HCT116 (cell line): ENCODE data around the gene PTP4A2. TPM values are rescaled to one million over a fixed set of nuclear protein-coding genes. Genes with fewer than 3 reads are reported as not detected.

Experiments
- ATAC-seq: fragments of 200-7000 bp; cut with Tn5 transposase; 2 replicates; pipeline ENCODE4 v1.9.1; 2020; ENCODE audit warnings: mild to moderate bottlenecking, moderate library complexity
- BruUV-seq: library from RNA; stranded (reverse); fragments of 400-500 nt; replicated peaks from 2 replicates; lab custom pipeline; 2021; lab: Mats Ljungman, UMichigan
- CTCF ChIA-PET: fragments of 300-600 bp; sonication (Branson Sonifier 250); formaldehyde crosslinking; loops from one replicate; lab custom pipeline; 2021; ENCODE audit warnings: antibody characterized with exemption; lab: Charles Lee
- POLR2A ChIA-PET: fragments of 300-600, 350-600 bp; sonication (Branson Sonifier 250); formaldehyde crosslinking; loops from one replicate; lab custom pipeline; 2021; ENCODE audit warnings: antibody characterized with exemption; lab: Charles Lee
- RAD21 ChIA-PET, 2 experiments: fragments of 300-600 bp; sonication (Branson Sonifier 250); formaldehyde crosslinking; loops; one replicate each; lab custom pipeline; 2023; ENCODE audit warnings: low total read pairs in 2 of 2; ENCODE audit not compliant: uncharacterized antibody in 2 of 2, unreplicated experiment in 2 of 2, low non-redundant PET in 1 of 2; lab: Charles Lee
- DNase-seq: peaks from one replicate; pipeline ENCODE4 v3.0.0-alpha.2; 2010; ENCODE audit warnings: low read depth, low spot score
- H2AFZ ChIP-seq: fragments of 200-600 bp; shearing (Covaris generic), sonication (generic); 2 replicates; pipeline ENCODE4 v1.6.1; 2017; ENCODE audit warnings: low read depth, mixed run types, mixed read lengths, antibody characterized with exemption, low read length; ENCODE audit not compliant: poor library complexity, severe bottlenecking
- H3K27ac ChIP-seq: 2 replicates; pipeline ENCODE4 v1.5.1; 2012; ENCODE audit warnings: low read depth, low read length
- H3K27me3 ChIP-seq: fragments of 200-600 bp; sonication (generic); 2 replicates; pipeline ENCODE4 v1.6.1; 2016; ENCODE audit warnings: mixed run types, low read length, mixed read lengths; ENCODE audit not compliant: insufficient read depth
- H3K36me3 ChIP-seq, 2 experiments: fragments of 200-500 bp in 1 of 2; fragments of 200-600 bp in 1 of 2; sonication (Bioruptor generic) in 1 of 2; sonication (generic) in 1 of 2; 2 replicates each; pipeline versions ENCODE4 v1.5.1 to v1.6.1; 2014 to 2016; ENCODE audit warnings: low read length in 2 of 2, inconsistent platforms in 1 of 2, mixed read lengths in 1 of 2, mixed run types in 1 of 2; ENCODE audit not compliant: insufficient read depth in 2 of 2, control insufficient read depth in 1 of 2
- H3K4me1 ChIP-seq, 2 experiments: fragments of 200-600 bp in 1 of 2; sonication (generic) in 1 of 2; 2 replicates each; pipeline versions ENCODE4 v1.5.1 to v1.6.1; 2012 to 2017; ENCODE audit warnings: low read length in 2 of 2, inconsistent platforms in 1 of 2, mild to moderate bottlenecking in 1 of 2, mixed read lengths in 1 of 2, mixed run types in 1 of 2, moderate library complexity in 1 of 2; ENCODE audit not compliant: insufficient read depth in 2 of 2, control insufficient read depth in 1 of 2
- H3K4me2 ChIP-seq: fragments of 200-600 bp; sonication (generic); 2 replicates; pipeline ENCODE4 v1.6.1; 2017; ENCODE audit warnings: mixed run types, low read length, mixed read lengths
- H3K4me3 ChIP-seq, 2 experiments: fragments of 200-600 bp in 1 of 2; sonication (generic) in 1 of 2; replicated peaks in 1 of 2; 2 replicates each; pipeline ENCODE4 v1.5.1; 2011 to 2016; ENCODE audit warnings: low read length in 2 of 2, control low read depth in 1 of 2, low read depth in 1 of 2, mild to moderate bottlenecking in 1 of 2, mixed read lengths in 1 of 2, mixed run types in 1 of 2
- H3K79me2 ChIP-seq: fragments of 200-600 bp; sonication (generic); 2 replicates; pipeline ENCODE4 v1.6.1; 2017; ENCODE audit warnings: mild to moderate bottlenecking, mixed run types, low read length, moderate library complexity, mixed read lengths; ENCODE audit not compliant: insufficient read depth
- H3K9ac ChIP-seq: fragments of 200-600 bp; sonication (generic); 2 replicates; pipeline ENCODE4 v1.6.1; 2016; ENCODE audit warnings: low read length, mixed read lengths
- H3K9me2 ChIP-seq: fragments of 200-600 bp; sonication (generic), shearing (Covaris generic); 2 replicates; pipeline ENCODE4 v1.6.1; 2017; ENCODE audit warnings: mixed run types, mild to moderate bottlenecking, moderate library complexity; ENCODE audit not compliant: insufficient read depth
- H3K9me3 ChIP-seq, 2 experiments: fragments of 200-500 bp in 1 of 2; fragments of 200-600 bp in 1 of 2; sonication (Bioruptor generic) in 1 of 2; sonication (generic) in 1 of 2; 2 replicates each; pipeline ENCODE4 v1.6.1; 2014 to 2017; ENCODE audit warnings: low read length in 2 of 2, mixed read lengths in 2 of 2, inconsistent platforms in 1 of 2, low read depth in 1 of 2, mild to moderate bottlenecking in 1 of 2, mixed run types in 1 of 2, moderate library complexity in 1 of 2; ENCODE audit not compliant: control insufficient read depth in 1 of 2, insufficient read depth in 1 of 2
- H4K20me1 ChIP-seq: fragments of 200-600 bp; sonication (generic), shearing (Covaris generic); 2 replicates; pipeline ENCODE4 v1.6.1; 2017; ENCODE audit warnings: mixed run types, mild to moderate bottlenecking, moderate library complexity; ENCODE audit not compliant: insufficient read depth
- CBX3 ChIP-seq: IDR thresholded peaks from 2 replicates; pipeline ENCODE4 v1.6.1; 2012; ENCODE audit warnings: low read depth
- ELF1 ChIP-seq: IDR thresholded peaks from 2 replicates; pipeline ENCODE4 v1.6.1; 2012; ENCODE audit warnings: low read depth, borderline replicate concordance
- EZH2 ChIP-seq: fragments of 200-600 bp; sonication (generic); IDR thresholded peaks from 2 replicates; pipeline ENCODE4 v1.6.1; 2017; ENCODE audit warnings: antibody characterized with exemption, mixed run types
- FOSL1 ChIP-seq: IDR thresholded peaks from 2 replicates; pipeline ENCODE4 v1.6.1; 2012; ENCODE audit warnings: low read depth
- JUND ChIP-seq: IDR thresholded peaks from 2 replicates; pipeline ENCODE4 v1.6.1; 2012
- POLR2A ChIP-seq: IDR thresholded peaks from 2 replicates; pipeline ENCODE4 v1.7.0; 2011; ENCODE audit warnings: borderline replicate concordance; ENCODE audit not compliant: insufficient read depth, insufficient read length; ENCODE audit errors: extremely low read depth
- POLR2AphosphoS5 ChIP-seq: IDR thresholded peaks from 2 replicates; pipeline ENCODE4 v1.6.1; 2011; ENCODE audit warnings: mild to moderate bottlenecking, low read depth, low read length, moderate library complexity
- RAD21 ChIP-seq: IDR thresholded peaks from 2 replicates; pipeline ENCODE4 v1.6.1; 2012; ENCODE audit warnings: low read depth, mild to moderate bottlenecking
- SIN3A ChIP-seq: IDR thresholded peaks from 2 replicates; pipeline ENCODE4 v1.6.1; 2012; ENCODE audit warnings: low read depth
- SRF ChIP-seq: IDR thresholded peaks from 2 replicates; pipeline ENCODE4 v1.6.1; 2012; ENCODE audit warnings: low read depth
- intact Hi-C: fragments of 100-400 bp; cut with micrococcal nuclease; formaldehyde crosslinking; loops from 2 replicates; pipeline ENCODE4 v1.10.0; 2022
- total RNA-seq: library from RNA; stranded (reverse); gene quantifications from one replicate; pipeline ENCODE4 v1.2.1, GENCODE V29; 2021; ENCODE audit not compliant: unreplicated experiment
- TF ChIP-seq, protein P1 (sequence below), 3 experiments: fragments of 200-600 bp in 1 of 3; sonication (generic) in 1 of 3; IDR thresholded peaks in 2 of 3; conservative IDR thresholded peaks in 1 of 3; 2 replicates each; pipeline ENCODE4 v1.5.1; 2012 to 2017; ENCODE audit warnings: low read depth in 2 of 3, low read length in 2 of 3, antibody characterized with exemption in 1 of 3, borderline replicate concordance in 1 of 3, control low read depth in 1 of 3, mild to moderate bottlenecking in 1 of 3, mixed read lengths in 1 of 3, mixed run types in 1 of 3, moderate library complexity in 1 of 3; ENCODE audit not compliant: insufficient read depth in 1 of 3

The PTP4A2 gene
- total RNA-seq, 1 experiment from 2014 or later, result 267 TPM

DNA sequence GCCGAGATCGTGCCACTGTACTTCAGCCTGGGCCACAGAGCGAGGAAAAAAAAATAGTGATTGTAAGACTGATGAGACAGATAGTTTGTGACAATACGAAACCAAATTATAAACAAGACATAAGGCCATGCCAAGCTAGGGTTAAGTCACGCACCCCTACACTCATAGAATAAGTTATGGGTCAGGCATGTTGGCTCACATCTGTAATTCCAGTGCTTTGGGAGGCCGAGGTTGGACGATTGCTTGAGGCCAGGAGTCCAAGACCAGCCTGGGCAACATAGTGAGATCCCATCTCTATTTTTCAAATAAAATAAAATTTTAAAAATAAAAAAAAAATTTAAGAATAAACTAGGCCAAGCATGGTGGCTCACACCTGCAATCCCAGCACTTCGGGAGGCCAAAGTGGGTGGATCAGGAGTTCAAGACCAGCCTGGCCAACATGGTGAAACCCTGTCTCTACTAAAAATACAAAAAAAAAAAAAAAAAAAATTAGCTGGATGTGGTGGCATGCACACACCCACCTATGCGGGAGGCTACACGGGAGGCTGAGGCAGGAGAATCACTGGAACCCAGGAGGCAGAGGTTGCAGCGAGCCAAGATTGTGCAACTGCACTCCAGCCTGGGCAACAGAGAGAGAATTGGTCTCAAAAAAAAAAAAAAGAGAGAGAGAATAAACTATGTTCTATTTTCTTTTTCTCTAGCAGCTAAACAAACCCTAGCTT lies 72.3 kb downstream of the PTP4A2 start:
- intact Hi-C loops, result no loop called here
- Histone ChIP-seq H3K4me1 (no peaks in the 10 kb centered on the region), H2AFZ (no peak overlapping the region), H3K9me3 (no peaks in the 10 kb centered on the region), H3K4me2 (no peak overlapping the region)
- ChIA-PET POLR2A (no interaction called here), RAD21 (no interaction called here)
- no peak for TF ChIP-seq POLR2A
- TF ChIP-seq, protein P1, sequence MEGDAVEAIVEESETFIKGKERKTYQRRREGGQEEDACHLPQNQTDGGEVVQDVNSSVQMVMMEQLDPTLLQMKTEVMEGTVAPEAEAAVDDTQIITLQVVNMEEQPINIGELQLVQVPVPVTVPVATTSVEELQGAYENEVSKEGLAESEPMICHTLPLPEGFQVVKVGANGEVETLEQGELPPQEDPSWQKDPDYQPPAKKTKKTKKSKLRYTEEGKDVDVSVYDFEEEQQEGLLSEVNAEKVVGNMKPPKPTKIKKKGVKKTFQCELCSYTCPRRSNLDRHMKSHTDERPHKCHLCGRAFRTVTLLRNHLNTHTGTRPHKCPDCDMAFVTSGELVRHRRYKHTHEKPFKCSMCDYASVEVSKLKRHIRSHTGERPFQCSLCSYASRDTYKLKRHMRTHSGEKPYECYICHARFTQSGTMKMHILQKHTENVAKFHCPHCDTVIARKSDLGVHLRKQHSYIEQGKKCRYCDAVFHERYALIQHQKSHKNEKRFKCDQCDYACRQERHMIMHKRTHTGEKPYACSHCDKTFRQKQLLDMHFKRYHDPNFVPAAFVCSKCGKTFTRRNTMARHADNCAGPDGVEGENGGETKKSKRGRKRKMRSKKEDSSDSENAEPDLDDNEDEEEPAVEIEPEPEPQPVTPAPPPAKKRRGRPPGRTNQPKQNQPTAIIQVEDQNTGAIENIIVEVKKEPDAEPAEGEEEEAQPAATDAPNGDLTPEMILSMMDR (IDR thresholded peaks at IDR 0.05 in 2 of 3, conservative IDR thresholded peaks at IDR 0.05 in 1 of 3; ENCODE audit: borderline replicate concordance in 1 of 3, insufficient read depth in 1 of 3, low read depth in 2 of 3, low read length in 2 of 3), result no peak
- no peak for TF ChIP-seq SIN3A
- TF ChIP-seq POLR2AphosphoS5, result no peak
- no peak for TF ChIP-seq JUND
- no peak for TF ChIP-seq RAD21
- no peak for TF ChIP-seq EZH2
- TF ChIP-seq FOSL1, result no peak
- no peak for TF ChIP-seq CBX3
- TF ChIP-seq SRF, result no peak
- TF ChIP-seq ELF1, result no peak
- TF ChIP-seq, all 23 proteins: peak for 0
- no peak overlapping the region for H3K9ac ChIP-seq
- DNase-seq (no peak), ATAC-seq (no peak)
- H3K27ac ChIP-seq, result no peak overlapping the region
- H3K9me2 ChIP-seq, result no peaks in the 10 kb centered on the region
- H3K27me3 ChIP-seq, result no peaks in the 10 kb centered on the region
- H4K20me1 ChIP-seq, result no peaks in the 10 kb centered on the region
- H3K4me3 ChIP-seq, result no peak overlapping the region
- CTCF ChIA-PET, result no interaction called here
- no peaks in the 10 kb centered on the region for H3K36me3 ChIP-seq
- H3K79me2 ChIP-seq, result no peaks in the 10 kb centered on the region
- no TSS peak for BruUV-seq
